ENCODE measurements around the gene HOXB2.
A peak's percentile ranks its signal among the peaks of the same experiment; 100 is the strongest.

HOXB2 gene

GRCh38 chr17:48545022-48545375 lies at the start of gene HOXB2:
Gene HOXB2 (minus strand): TSS chr17:48545109. CDS start chr17:48544911, 198 bp downstream.
- DNase-seq (ENCODE audit: low read depth, low spot score) = peak; percentile 62

- peak; percentile 98 for DNase-seq (ENCODE audit: low read depth, low spot score)
These were observed 49.1 kb upstream of the HOXB2 start for GRCh38 chr17:48593840-48594537.

- DNase-seq (ENCODE audit: low read depth, low spot score) = peak; percentile 77
These were observed 48.4 kb upstream of the HOXB2 start, which contains the start of gene HOXB5 for GRCh38 chr17:48593126-48593829. Gene HOXB5 (minus strand): TSS chr17:48593779. CDS start chr17:48593682, 97 bp downstream.

- no peak for DNase-seq (ENCODE audit: low read depth, low spot score)
These were observed 47.7 kb upstream of the HOXB2 start for GRCh38 chr17:48592577-48592976.

GRCh38 chr17:48592057-48592514 lies 47.2 kb upstream of the HOXB2 start:
- DNase-seq (ENCODE audit: low read depth, low spot score) = no peak

- no peak for DNase-seq (ENCODE audit: low read depth, low spot score)
These were observed 46.5 kb upstream of the HOXB2 start for GRCh38 chr17:48591255-48592056.

GRCh38 chr17:48590607-48591161 lies 45.8 kb upstream of the HOXB2 start:
- DNase-seq (ENCODE audit: low read depth, low spot score) = no peak

- peak; percentile 65 for DNase-seq (ENCODE audit: low read depth, low spot score)
These were observed 45.1 kb upstream of the HOXB2 start, which contains the start of gene HOXB3 for GRCh38 chr17:48589831-48590606. Gene HOXB3 (minus strand): TSS chr17:48590241. CDS start chr17:48552474, 37,767 bp downstream.

- peak; percentile 50 for DNase-seq (ENCODE audit: low read depth, low spot score)
These were observed 44.3 kb upstream of the HOXB2 start for GRCh38 chr17:48589060-48589830.

GRCh38 chr17:48588528-48588927 lies 43.6 kb upstream of the HOXB2 start:
- DNase-seq (ENCODE audit: low read depth, low spot score) = no peak

GRCh38 chr17:48588074-48588415 lies 43.1 kb upstream of the HOXB2 start:
- DNase-seq (ENCODE audit: low read depth, low spot score) = no peak

GRCh38 chr17:48587276-48588073 lies 42.6 kb upstream of the HOXB2 start:
- DNase-seq (ENCODE audit: low read depth, low spot score) = no peak

- no peak for DNase-seq (ENCODE audit: low read depth, low spot score)
These were observed 41.7 kb upstream of the HOXB2 start for GRCh38 chr17:48586355-48587258.

GRCh38 chr17:48584223-48584741 lies 39.4 kb upstream of the HOXB2 start:
- no peak for DNase-seq (ENCODE audit: low read depth, low spot score)

GRCh38 chr17:48583708-48584222 lies 38.9 kb upstream of the HOXB2 start:
- no peak for DNase-seq (ENCODE audit: low read depth, low spot score)

- DNase-seq (ENCODE audit: low read depth, low spot score) = no peak
These were observed 37.8 kb upstream of the HOXB2 start for GRCh38 chr17:48582750-48583069.

GRCh38 chr17:48579760-48580554 lies 35.0 kb upstream of the HOXB2 start:
- DNase-seq (ENCODE audit: low read depth, low spot score) = no peak

GRCh38 chr17:48579471-48579759 lies 34.5 kb upstream of the HOXB2 start:
- DNase-seq (ENCODE audit: low read depth, low spot score) = no peak

Data from ELF-1 (cell line).